SH-SY5Y (cell line): Measurements from ENCODE around the gene C12orf57.

Experiments
- GATA2 ChIP-seq: IDR thresholded peaks from 2 replicates; pipeline ENCODE4 v1.6.1; 2011; ENCODE audit warnings: mild to moderate bottlenecking, low read depth, low read length
- GATA3 ChIP-seq: IDR thresholded peaks from 2 replicates; pipeline ENCODE4 v1.6.1; 2011; ENCODE audit warnings: low read depth, mild to moderate bottlenecking, low read length, moderate library complexity

- TF ChIP-seq GATA2, result no peak
- TF ChIP-seq GATA3, result no peak
These were observed 19.4 kb downstream of the C12orf57 start for GRCh38 chr12:6963016-6963731.
